ENCODE data around the gene FUT4. TPM values are rescaled to one million over a fixed set of nuclear protein-coding genes. Genes with fewer than 3 reads are reported as not detected.

FUT4 gene
- total RNA-seq, 4 donors from 2014 or later = 0.92 to 1.9 (median 1.5) TPM

DNA sequence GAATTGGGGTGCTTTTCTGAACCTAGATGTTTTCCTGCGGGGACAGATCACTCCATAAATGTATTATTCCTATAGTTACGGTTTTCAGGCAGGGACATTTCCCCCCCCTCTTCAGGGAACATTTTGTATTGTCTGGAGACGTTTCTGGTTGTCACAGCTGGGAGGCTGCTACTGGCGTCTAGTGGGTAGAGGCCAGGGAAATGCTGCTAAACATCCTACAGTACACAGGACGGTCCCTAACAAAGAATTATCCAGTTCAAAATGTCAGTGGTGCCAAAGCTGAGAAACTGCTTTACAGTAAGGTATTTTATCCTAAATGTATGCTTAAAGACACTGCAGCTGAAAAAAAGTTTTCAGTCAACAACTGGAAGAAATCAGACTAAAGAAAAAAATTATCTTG lies 42.8 kb downstream of the FUT4 start:
- H3K4me1 ChIP-seq = no peaks in the 10 kb centered on the region
- no peak overlapping the region for H3K27ac ChIP-seq
- H3K9me3 ChIP-seq = no peaks in the 10 kb centered on the region
- ATAC-seq (no peak), DNase-seq (no peak)
- intact Hi-C loops (cut with DNase I; ENCODE audit: low total_unique reads) = no loop called here
- H3K27me3 ChIP-seq = no peaks in the 10 kb centered on the region
- no peaks in the 10 kb centered on the region for H3K36me3 ChIP-seq
- TF ChIP-seq, protein P1, sequence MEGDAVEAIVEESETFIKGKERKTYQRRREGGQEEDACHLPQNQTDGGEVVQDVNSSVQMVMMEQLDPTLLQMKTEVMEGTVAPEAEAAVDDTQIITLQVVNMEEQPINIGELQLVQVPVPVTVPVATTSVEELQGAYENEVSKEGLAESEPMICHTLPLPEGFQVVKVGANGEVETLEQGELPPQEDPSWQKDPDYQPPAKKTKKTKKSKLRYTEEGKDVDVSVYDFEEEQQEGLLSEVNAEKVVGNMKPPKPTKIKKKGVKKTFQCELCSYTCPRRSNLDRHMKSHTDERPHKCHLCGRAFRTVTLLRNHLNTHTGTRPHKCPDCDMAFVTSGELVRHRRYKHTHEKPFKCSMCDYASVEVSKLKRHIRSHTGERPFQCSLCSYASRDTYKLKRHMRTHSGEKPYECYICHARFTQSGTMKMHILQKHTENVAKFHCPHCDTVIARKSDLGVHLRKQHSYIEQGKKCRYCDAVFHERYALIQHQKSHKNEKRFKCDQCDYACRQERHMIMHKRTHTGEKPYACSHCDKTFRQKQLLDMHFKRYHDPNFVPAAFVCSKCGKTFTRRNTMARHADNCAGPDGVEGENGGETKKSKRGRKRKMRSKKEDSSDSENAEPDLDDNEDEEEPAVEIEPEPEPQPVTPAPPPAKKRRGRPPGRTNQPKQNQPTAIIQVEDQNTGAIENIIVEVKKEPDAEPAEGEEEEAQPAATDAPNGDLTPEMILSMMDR (IDR thresholded peaks at IDR 0.05 in 4 of 5, conservative IDR thresholded peaks at IDR 0.05 in 1 of 5) = no peak
- no peak for TF ChIP-seq POLR2A (IDR thresholded peaks at IDR 0.05)
- in situ Hi-C loops (cut with MboI; ENCODE audit: low sequenced_read_pairs in 4 of 4) = no loop called here
- no peak overlapping the region for H3K4me3 ChIP-seq

DNA sequence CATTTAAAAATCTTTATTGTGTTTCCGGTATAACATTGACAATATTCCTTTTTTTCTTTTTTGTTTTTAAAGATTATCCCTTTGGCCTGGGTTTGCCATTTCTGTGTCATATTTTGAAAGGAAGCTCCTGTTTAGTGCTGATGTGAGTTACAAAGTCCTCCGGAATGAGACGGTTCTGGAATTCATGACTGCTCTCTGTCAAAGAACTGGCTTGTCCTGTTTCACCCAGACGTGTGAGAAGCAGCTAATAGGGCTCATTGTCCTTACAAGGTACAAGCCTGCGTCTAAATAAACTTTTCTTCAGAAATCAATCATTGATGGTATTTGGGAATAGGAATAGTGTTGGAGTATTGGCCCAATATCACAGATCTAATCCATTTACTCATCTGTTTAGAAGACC lies 43.3 kb downstream of the FUT4 start:
- in situ Hi-C loops (cut with MboI; ENCODE audit: low sequenced_read_pairs in 4 of 4) (no loop called here), intact Hi-C loops (cut with DNase I; ENCODE audit: low total_unique reads) (no loop called here)
- DNase-seq = no peak

DNA sequence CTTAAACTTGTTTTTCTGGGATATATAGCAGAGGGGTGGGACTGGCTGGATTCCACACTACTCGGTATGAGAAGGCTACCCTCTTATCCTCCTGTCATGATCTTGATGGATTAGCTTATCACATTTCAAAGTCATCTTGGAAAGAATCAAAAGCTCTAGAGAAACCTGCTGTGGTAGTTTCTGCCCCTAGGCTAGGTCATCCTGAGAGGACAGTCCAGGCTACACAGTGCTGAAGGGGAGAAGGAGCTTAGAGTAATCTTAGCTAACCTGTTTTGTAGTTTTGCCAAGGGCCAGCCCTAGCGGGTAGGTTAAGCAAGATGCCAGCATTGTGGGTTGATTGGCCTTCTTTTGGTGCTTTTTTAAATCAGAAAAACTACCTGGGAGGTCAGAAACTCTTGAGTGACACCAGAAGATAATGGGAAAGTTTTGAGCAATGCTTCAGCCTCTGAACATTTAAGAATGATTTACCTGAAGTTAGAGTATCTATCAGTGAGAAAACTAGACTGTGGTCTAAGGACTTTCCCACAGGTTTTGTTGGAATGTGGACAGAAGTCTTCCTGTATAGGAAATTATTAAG lies 44.7 kb downstream of the FUT4 start:
- DNase-seq (no peak), ATAC-seq (no peak)
- intact Hi-C loops (cut with DNase I; ENCODE audit: low total_unique reads) = no loop called here
- Histone ChIP-seq H3K36me3 (no peaks in the 10 kb centered on the region), H3K9me3 (no peaks in the 10 kb centered on the region), H3K4me3 (no peak overlapping the region), H3K4me1 (no peaks in the 10 kb centered on the region), H3K27me3 (no peaks in the 10 kb centered on the region), H3K27ac (no peak overlapping the region)
- TF ChIP-seq, protein P1 (IDR thresholded peaks at IDR 0.05 in 4 of 5, conservative IDR thresholded peaks at IDR 0.05 in 1 of 5) = no peak
- TF ChIP-seq POLR2A (IDR thresholded peaks at IDR 0.05) = no peak
- in situ Hi-C loops (cut with MboI; ENCODE audit: low sequenced_read_pairs in 4 of 4) = no loop called here

More for the DNA sequence above, 43.3 kb downstream of the FUT4 start:
- Histone ChIP-seq H3K36me3 (no peaks in the 10 kb centered on the region), H3K4me3 (no peak overlapping the region), H3K27me3 (no peaks in the 10 kb centered on the region), H3K4me1 (no peaks in the 10 kb centered on the region), H3K9me3 (no peaks in the 10 kb centered on the region), H3K27ac (no peak overlapping the region)
- ATAC-seq = no peak
- TF ChIP-seq POLR2A (IDR thresholded peaks at IDR 0.05) = no peak
- TF ChIP-seq, protein P1 (IDR thresholded peaks at IDR 0.05 in 4 of 5, conservative IDR thresholded peaks at IDR 0.05 in 1 of 5) = no peak

DNA sequence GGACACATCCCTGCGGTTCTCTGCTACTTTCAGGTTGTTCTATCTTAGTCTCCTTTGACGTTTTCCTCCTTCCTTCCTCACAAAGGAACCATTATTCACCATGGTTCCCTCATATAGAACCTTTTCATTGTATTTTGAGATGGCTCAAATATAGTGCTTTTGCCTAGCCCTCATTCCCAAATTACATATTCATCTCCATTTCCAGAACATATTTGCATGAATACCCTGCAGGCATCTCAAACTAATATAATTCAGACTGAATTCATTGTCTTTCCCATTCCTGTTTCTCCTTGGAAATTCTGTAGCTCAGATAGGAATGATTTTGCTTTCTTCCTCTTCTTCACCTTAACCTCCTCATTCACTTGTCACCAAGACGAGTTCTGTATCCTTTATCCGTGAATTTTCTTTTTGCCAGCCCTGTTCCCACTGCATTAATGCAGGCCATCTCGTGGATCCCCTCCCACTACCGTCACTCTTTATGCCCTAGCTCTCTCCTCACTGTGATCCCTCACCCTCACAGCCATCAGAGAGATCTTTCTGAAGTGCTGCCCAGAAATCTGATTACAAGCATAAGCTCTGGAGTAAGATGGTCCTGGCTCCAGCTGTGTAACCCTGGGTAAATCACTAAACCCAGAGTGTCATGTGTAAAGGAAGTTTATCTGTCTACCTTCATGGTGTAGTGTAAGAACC lies 46.8 kb downstream of the FUT4 start:
- in situ Hi-C loops (cut with MboI; ENCODE audit: low sequenced_read_pairs in 4 of 4) (no loop called here), intact Hi-C loops (cut with DNase I; ENCODE audit: low total_unique reads) (no loop called here)
- ATAC-seq = no peak

More for the DNA sequence above, 46.8 kb downstream of the FUT4 start:
- no peaks in the 10 kb centered on the region for H3K27me3 ChIP-seq
- no peak overlapping the region for H3K27ac ChIP-seq
- H3K4me1 ChIP-seq = no peaks in the 10 kb centered on the region
- no peak for DNase-seq
- no peaks in the 10 kb centered on the region for H3K9me3 ChIP-seq
- H3K36me3 ChIP-seq = no peaks in the 10 kb centered on the region
- H3K4me3 ChIP-seq = no peak overlapping the region
- no peak for TF ChIP-seq POLR2A (IDR thresholded peaks at IDR 0.05)
- TF ChIP-seq, protein P1 (IDR thresholded peaks at IDR 0.05 in 4 of 5, conservative IDR thresholded peaks at IDR 0.05 in 1 of 5) = no peak

All from gastrocnemius medialis (tissue), 4 donors.